Astrocyte of the spinal cord (primary cell): ENCODE results near the gene HDDC2.

ENCODE experiments used
- DNase-seq: peaks from one replicate; pipeline ENCODE4 v3.0.0; 2011; ENCODE audit warnings: low read depth, low spot score
- H3K4me3 ChIP-seq: 2 replicates; pipeline ENCODE4 v1.5.1; 2011; ENCODE audit warnings: low read depth, mild to moderate bottlenecking, low read length, moderate library complexity
- in situ Hi-C: cut with HindIII; loops from 2 replicates; pipeline ENCODE4 v1.10.0; 2017; ENCODE audit warnings: low sequenced_read_pairs
- TF ChIP-seq, protein P1 (sequence below): IDR thresholded peaks from 2 replicates; pipeline ENCODE4 v1.5.1; 2012; ENCODE audit warnings: low read depth, mild to moderate bottlenecking, low read length, inconsistent platforms

The HDDC2 gene, protein sequence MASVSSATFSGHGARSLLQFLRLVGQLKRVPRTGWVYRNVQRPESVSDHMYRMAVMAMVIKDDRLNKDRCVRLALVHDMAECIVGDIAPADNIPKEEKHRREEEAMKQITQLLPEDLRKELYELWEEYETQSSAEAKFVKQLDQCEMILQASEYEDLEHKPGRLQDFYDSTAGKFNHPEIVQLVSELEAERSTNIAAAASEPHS

DNA sequence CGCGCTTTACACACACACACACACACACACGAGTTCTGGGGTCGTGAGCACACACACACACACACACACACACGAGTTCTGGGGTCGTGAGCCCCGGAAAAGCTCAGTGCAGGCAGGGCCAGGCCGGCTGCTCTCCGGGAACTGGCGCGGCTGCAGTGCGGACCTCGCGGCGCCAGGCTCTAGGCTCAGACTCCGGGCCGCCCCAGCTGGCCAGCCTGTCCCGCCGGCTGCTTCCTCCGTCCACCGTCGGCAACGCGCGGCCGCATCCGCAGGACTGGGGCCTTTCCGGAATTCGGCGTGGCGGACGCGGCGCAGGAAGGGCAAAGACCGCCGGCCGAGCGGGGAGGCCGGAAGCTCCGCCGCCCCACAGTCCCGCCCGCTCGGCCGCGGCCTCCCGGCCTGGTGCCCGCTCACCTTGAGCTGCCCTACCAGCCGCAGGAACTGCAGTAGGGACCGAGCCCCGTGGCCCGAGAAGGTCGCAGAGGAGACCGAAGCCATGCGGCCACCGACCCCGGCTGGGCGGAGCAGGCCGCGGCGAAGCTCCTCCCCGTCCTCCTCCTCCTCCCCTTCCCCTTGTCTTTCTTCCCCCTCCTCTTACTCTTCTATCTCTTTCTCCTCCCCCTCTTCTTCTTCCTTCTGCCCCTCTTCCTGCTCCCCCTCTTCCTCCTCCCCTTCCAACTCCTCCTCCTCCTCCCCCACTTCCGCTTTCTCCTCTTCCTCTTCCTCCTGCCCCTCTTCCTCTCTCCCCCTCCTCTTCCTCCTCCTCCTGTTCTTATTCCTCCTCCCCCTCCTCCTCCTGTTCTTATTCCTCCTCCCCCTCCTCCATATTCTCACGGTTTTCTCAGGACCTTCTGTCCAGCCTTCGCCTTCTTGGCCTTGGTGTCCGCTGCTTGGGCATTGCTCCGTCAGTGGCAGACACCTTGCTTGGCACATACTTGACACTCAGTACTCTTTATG is at the start of gene HDDC2:
TSS of gene HDDC2 (minus strand) at position 533 of the 957 bp plus-strand sequence. CDS start at position 498, 35 bp downstream.
- TF ChIP-seq, protein P1, sequence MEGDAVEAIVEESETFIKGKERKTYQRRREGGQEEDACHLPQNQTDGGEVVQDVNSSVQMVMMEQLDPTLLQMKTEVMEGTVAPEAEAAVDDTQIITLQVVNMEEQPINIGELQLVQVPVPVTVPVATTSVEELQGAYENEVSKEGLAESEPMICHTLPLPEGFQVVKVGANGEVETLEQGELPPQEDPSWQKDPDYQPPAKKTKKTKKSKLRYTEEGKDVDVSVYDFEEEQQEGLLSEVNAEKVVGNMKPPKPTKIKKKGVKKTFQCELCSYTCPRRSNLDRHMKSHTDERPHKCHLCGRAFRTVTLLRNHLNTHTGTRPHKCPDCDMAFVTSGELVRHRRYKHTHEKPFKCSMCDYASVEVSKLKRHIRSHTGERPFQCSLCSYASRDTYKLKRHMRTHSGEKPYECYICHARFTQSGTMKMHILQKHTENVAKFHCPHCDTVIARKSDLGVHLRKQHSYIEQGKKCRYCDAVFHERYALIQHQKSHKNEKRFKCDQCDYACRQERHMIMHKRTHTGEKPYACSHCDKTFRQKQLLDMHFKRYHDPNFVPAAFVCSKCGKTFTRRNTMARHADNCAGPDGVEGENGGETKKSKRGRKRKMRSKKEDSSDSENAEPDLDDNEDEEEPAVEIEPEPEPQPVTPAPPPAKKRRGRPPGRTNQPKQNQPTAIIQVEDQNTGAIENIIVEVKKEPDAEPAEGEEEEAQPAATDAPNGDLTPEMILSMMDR, result no peak
- peak within 1 kb of the TSS; percentile 69 for H3K4me3 ChIP-seq
- peak; percentile 75 for DNase-seq
- in situ Hi-C loops, result no loop called here

DNA sequence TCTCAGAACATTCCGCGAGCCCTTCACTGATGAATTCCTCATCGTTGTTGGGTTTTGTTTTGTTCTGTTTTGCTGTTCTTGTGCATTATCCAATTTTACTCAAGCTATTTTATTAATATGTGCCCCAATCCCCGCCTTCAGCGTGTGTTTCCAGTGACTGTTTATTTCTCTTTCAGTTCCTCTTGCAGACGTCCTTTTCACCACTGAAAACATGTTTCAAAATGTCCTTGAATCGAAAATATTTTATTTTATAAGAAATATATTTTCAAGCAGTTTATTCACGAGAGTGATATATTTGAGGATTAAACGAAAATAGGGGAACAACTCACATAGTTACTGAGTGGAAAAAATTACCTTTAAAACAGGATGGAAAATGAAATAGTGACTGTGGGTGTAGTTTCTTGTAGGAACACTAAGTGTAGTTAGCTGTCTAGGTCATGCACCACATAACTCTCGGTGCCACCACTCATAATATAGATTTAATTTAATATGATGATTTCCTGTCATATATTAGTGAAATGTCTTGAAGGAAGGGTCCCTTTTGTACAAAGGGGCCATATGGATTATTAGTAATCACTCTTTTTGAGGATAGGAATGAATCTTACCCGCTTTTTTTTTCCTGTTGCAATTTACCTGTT is 45.3 kb upstream of the HDDC2 start:
- TF ChIP-seq, protein P1, result no peak
- no peak for DNase-seq
- no peak overlapping the region for H3K4me3 ChIP-seq
- in situ Hi-C loops, result loop anchor here (25.0 kb wide), 1 partner anchor 415 kb away; no protein-coding TSS in a partner anchor

DNA sequence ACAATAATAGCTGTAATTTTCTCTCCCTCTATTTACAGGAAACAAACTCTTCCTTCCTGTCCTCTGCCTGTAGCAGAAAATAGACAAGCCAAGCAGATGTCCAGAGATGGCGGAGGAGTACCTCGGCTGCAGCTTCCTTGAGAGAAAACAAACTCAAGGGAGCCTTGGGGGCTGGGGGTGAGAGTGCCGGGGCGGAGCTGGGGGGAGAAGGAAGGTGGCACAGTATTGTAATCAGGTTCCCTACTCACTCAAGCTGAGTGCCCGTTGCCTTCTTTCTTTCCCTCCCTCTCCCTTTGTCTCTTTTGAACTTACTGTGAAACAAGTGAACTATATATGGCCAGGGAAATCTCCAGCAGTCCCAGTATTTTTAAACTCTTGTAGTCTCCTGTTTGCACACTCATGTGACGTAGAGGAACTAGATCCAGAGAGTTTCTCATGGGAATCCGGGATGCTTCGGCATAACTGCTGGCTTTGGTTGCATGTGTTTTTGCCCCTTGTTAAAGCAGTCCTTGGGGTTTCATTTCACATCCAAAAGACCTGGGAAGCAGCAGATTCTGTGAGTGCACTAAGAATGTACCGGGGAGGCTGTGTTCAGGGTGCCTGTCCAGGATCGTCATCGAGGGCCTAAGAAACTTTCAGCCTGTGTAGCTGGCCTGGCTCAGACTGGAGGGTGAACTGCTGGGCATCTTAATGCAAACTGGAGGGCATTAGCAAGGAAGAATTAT is 44.6 kb upstream of the HDDC2 start:
- in situ Hi-C loops, result loop anchor here (25.0 kb wide), 1 partner anchor 416 kb away; no protein-coding TSS in a partner anchor
- peak; percentile 9 for DNase-seq
- TF ChIP-seq, protein P1, result no peak
- H3K4me3 ChIP-seq, result no peak overlapping the region

DNA sequence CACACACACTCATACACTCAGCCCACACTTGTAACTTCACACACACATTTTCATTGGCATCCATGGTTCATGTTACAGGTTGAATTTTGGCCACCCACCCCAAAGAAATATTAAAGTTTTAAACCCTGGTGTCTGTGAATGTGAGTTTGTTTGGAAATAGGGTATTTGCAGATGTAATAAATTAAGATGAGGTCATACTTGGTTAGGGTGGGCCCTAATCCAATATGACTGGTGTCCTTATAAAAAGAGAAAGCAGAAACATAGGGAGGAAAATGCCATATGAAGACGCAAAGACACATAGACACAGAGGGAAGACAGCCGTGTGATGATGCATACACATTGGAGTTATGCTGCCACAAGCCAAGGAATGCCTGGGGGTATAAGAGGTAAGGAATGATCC is 39.7 kb upstream of the HDDC2 start:
- in situ Hi-C loops, result loop anchor here (25.0 kb wide), 1 partner anchor 421 kb away; no protein-coding TSS in a partner anchor
- no peak for DNase-seq
- H3K4me3 ChIP-seq, result no peak overlapping the region
- TF ChIP-seq, protein P1, result no peak

DNA sequence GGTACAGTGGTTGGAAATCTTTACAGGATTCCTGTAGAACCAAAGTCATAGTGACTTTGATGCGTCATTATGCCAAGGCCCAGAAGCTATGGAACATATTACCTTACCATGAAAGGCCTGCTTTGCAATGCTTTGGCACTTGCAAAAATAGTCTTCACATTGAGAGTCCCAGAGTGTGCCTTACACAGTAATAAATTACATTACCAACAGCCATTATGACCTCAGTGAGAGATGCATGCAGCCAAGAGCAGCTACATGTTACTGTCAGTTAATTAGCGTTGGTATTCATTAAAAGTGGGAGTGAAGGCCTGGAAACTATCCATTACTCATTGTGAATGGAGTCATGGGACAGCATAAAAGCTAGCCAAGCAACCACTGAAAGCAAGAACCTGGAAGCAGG is 39.2 kb upstream of the HDDC2 start:
- TF ChIP-seq, protein P1, result no peak
- DNase-seq, result no peak
- in situ Hi-C loops, result loop anchor here (25.0 kb wide), 1 partner anchor 421 kb away; no protein-coding TSS in a partner anchor
- no peak overlapping the region for H3K4me3 ChIP-seq
